ENCODE results near the gene RSPO4.

DNA sequence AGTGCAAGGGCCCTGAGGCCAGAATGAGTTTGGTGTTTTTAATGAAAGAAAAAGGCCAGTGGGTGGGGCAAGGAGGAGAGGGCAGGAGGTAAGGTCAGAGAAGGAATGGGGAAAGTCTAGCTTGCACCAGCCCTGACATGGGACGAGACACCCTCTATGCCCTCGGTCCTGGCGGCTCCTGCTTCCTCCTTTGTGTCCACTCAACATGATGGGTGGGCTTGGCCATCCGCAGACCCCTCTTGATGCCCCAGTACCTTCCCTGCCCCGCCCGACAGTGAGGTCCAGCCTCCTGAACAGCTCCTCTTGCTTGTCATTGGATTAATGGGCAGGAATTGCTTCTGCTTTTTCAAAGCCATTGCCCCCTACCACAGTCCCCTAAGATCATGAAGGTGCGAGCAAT is 52.4 kb downstream of the RSPO4 start:
- TF ChIP-seq EZH2phosphoT487 (IDR thresholded peaks at IDR 0.05; ENCODE audit: insufficient read depth, low read depth) (no peak), EZH2 (IDR thresholded peaks at IDR 0.05; ENCODE audit: insufficient read depth, poor library complexity, severe bottlenecking) (no peak)

Measured in GM23248 (cell line).